SK-N-SH treated with all-trans-retinoic acid at 6 μM for 48 hours (cell line): ENCODE results near the gene RGL1.

ENCODE experiments used
- ATAC-seq: fragments of 200-7000 bp; cut with Tn5 transposase; 3 replicates; pipeline ENCODE4 v1.9.1; 2020; ENCODE audit warnings: mild to moderate bottlenecking, moderate library complexity
- ESRRG ChIP-seq: fragments of 250-450 bp; sonication (Bioruptor Pico); IDR thresholded peaks from 2 replicates; pipeline ENCODE4 v1.6.1; 2021; ENCODE audit warnings: mild to moderate bottlenecking
- GLIS3 ChIP-seq: fragments of 250-450 bp; sonication (Bioruptor Pico); IDR thresholded peaks from 2 replicates; pipeline ENCODE4 v1.5.0; 2020; ENCODE audit warnings: mild to moderate bottlenecking, moderate library complexity
- PPARA ChIP-seq: fragments of 250-450 bp; sonication (Bioruptor Pico); IDR thresholded peaks from 2 replicates; pipeline ENCODE4 v1.5.0; 2020; ENCODE audit warnings: mild to moderate bottlenecking, borderline replicate concordance
- RARB ChIP-seq: fragments of 250-450 bp; sonication (Bioruptor Pico); IDR thresholded peaks from 2 replicates; pipeline ENCODE4 v1.8.0; 2021; ENCODE audit warnings: mild to moderate bottlenecking, moderate library complexity
- SNAI2 ChIP-seq: fragments of 250-450 bp; sonication (Bioruptor Pico); IDR thresholded peaks from 2 replicates; pipeline ENCODE4 v1.5.0; 2020; ENCODE audit warnings: mild to moderate bottlenecking, moderate library complexity
- TOX ChIP-seq: fragments of 250-450 bp; sonication (Bioruptor Pico); IDR thresholded peaks from 2 replicates; pipeline ENCODE4 v1.8.0; 2021; ENCODE audit warnings: mild to moderate bottlenecking, moderate library complexity, borderline replicate concordance
- ZFP30 ChIP-seq: fragments of 450-650 bp; formaldehyde crosslinking; IDR thresholded peaks from 2 replicates; pipeline ENCODE4 v1.5.0; 2022; ENCODE audit warnings: mild to moderate bottlenecking, moderate library complexity
- ZNF565 ChIP-seq: fragments of 450-650 bp; formaldehyde crosslinking; conservative IDR thresholded peaks from 2 replicates; pipeline ENCODE4 v1.5.0; 2020; ENCODE audit warnings: low read depth, mild to moderate bottlenecking, moderate library complexity
- ZNF70 ChIP-seq: fragments of 450-650 bp; formaldehyde crosslinking; IDR thresholded peaks from 2 replicates; pipeline ENCODE4 v1.5.0; 2020; ENCODE audit warnings: mild to moderate bottlenecking, moderate library complexity
- ZNF8 ChIP-seq: fragments of 450-650 bp; formaldehyde crosslinking; IDR thresholded peaks from 2 replicates; pipeline ENCODE4 v1.5.0; 2020; ENCODE audit warnings: mild to moderate bottlenecking, moderate library complexity
- TF ChIP-seq, protein P1 (sequence below): fragments of 250-450 bp; sonication (Bioruptor Pico); IDR thresholded peaks from 2 replicates; pipeline ENCODE4 v1.8.0; 2021; ENCODE audit warnings: low read depth, mild to moderate bottlenecking, moderate library complexity, borderline replicate concordance
- TF ChIP-seq, protein P2 (sequence below): fragments of 250-450 bp; sonication (Bioruptor Pico); IDR thresholded peaks from 2 replicates; pipeline ENCODE4 v1.8.0; 2020; ENCODE audit warnings: mild to moderate bottlenecking, moderate library complexity, borderline replicate concordance
- TF ChIP-seq, protein P3 (sequence below): fragments of 250-450 bp; sonication (Bioruptor Pico); IDR thresholded peaks from 2 replicates; pipeline ENCODE4 v1.5.1; 2021; ENCODE audit warnings: mild to moderate bottlenecking, moderate library complexity
- TF ChIP-seq, protein P4 (sequence below): fragments of 250-450 bp; sonication (Bioruptor Pico); IDR thresholded peaks from 2 replicates; pipeline ENCODE4 v1.5.0; 2020; ENCODE audit warnings: mild to moderate bottlenecking, moderate library complexity

RGL1 gene

DNA sequence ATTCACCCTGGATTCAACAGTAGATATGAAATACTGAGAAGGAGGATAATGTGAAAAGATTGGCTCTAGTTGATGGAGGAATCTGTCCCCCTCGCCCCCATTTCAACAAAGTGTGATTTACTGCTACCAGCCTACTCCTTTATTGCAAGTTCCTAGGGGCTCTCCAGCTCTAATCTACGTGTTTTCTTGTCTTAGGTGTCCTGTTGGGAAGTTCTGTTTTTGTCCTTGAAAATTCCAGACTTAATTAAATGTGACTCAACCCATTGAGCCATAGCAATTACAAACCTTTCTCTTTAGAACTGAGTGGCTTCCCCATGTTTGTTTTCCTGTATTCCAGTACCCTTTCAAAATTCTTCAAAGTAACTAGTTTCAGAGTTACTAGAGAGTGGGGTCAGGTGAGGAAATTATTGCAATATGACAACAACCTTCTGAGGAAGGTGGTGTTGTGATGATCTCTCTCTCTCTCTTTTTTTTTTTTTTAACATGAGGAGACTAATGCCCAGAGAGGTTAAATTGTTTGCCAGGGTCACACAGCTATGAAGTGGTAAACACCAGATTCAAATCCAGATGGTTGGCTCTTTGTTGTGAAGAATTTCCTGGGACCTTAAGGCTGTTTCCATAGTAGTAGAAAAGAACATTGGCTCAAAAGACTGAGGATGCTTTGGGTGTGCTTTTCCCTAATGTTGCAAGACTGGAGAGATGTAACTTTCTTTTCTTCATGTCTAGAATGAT lies 3.5 kb downstream of the RGL1 start:
- ATAC-seq = no peak
- no peak for TF ChIP-seq GLIS3 (CRISPR knock-in tag)
- no peak for TF ChIP-seq ZNF565 (CRISPR knock-in tag)
- no peak for TF ChIP-seq ZNF8 (CRISPR knock-in tag)
- no peak for TF ChIP-seq PPARA (CRISPR knock-in tag)
- TF ChIP-seq, protein P1, sequence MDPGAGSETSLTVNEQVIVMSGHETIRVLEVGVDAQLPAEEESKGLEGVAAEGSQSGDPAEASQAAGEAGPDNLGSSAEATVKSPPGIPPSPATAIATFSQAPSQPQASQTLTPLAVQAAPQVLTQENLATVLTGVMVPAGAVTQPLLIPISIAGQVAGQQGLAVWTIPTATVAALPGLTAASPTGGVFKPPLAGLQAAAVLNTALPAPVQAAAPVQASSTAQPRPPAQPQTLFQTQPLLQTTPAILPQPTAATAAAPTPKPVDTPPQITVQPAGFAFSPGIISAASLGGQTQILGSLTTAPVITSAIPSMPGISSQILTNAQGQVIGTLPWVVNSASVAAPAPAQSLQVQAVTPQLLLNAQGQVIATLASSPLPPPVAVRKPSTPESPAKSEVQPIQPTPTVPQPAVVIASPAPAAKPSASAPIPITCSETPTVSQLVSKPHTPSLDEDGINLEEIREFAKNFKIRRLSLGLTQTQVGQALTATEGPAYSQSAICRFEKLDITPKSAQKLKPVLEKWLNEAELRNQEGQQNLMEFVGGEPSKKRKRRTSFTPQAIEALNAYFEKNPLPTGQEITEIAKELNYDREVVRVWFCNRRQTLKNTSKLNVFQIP (CRISPR knock-in tag) = no peak
- TF ChIP-seq ZNF70 (CRISPR knock-in tag) = no peak
- TF ChIP-seq, protein P2, sequence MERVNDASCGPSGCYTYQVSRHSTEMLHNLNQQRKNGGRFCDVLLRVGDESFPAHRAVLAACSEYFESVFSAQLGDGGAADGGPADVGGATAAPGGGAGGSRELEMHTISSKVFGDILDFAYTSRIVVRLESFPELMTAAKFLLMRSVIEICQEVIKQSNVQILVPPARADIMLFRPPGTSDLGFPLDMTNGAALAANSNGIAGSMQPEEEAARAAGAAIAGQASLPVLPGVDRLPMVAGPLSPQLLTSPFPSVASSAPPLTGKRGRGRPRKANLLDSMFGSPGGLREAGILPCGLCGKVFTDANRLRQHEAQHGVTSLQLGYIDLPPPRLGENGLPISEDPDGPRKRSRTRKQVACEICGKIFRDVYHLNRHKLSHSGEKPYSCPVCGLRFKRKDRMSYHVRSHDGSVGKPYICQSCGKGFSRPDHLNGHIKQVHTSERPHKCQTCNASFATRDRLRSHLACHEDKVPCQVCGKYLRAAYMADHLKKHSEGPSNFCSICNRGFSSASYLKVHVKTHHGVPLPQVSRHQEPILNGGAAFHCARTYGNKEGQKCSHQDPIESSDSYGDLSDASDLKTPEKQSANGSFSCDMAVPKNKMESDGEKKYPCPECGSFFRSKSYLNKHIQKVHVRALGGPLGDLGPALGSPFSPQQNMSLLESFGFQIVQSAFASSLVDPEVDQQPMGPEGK (CRISPR knock-in tag) = no peak

DNA sequence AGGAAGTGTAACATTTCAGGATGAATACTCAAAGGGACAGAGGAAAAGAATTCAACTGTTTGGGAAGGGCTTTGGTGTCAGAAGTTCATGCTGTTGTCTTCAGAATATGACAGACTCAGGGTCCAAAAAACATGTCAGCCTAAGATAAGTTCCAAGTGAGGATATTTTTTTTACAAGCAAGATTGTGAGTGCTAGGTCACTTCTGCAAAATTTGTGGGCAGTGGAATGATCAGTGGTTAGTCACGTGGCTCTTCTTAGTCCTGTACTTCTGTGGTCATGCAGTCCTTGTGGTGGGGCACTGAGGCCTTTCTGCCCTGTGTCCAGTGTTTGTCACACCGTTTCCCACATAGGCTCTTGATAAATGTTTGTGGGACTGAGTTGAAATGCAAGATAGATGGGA lies 5.2 kb downstream of the RGL1 start:
- ATAC-seq = no peak
- TF ChIP-seq, protein P3, sequence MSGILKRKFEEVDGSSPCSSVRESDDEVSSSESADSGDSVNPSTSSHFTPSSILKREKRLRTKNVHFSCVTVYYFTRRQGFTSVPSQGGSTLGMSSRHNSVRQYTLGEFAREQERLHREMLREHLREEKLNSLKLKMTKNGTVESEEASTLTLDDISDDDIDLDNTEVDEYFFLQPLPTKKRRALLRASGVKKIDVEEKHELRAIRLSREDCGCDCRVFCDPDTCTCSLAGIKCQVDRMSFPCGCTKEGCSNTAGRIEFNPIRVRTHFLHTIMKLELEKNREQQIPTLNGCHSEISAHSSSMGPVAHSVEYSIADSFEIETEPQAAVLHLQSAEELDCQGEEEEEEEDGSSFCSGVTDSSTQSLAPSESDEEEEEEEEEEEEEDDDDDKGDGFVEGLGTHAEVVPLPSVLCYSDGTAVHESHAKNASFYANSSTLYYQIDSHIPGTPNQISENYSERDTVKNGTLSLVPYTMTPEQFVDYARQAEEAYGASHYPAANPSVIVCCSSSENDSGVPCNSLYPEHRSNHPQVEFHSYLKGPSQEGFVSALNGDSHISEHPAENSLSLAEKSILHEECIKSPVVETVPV (CRISPR knock-in tag) = no peak

DNA sequence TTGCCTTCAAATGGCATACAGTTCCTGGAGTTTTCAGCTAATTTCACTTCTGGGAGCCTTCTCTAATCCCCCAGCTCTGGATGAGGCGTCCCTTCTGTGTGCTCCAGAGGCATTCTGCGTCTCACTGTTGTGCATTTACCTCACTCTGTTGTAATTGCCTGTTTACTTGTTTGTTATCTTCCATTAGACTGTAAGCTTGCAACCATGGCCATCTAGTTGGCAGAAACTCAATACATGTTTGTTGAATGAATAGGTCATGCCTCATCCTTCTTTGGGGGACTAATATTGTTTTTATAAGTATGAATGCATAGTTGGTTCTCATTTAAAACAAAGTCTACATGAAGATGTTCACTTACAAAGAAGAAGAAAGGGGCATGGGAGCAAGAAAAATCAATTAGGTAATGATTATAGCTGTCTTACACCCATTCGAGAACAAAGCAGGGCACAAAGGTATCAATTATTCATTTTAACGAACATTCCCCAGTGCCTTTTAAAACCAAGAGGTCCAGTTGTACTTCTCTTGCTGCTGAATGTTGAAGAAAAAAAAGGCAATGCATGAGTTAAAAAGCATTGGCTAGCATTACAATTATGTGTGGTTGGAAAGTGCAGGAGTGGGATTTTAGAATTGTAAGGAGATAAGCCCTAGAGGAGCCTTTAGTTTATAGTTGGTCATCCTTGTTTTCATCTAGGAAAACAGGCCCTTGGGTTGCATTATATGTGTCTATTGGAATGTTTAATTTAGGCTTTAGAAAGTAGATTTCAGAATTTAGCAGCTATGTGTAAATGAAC lies 6.0 kb downstream of the RGL1 start:
- no peak for ATAC-seq
- TF ChIP-seq TOX (CRISPR knock-in tag) (no peak), ZFP30 (CRISPR knock-in tag) (no peak), RARB (CRISPR knock-in tag) (no peak), SNAI2 (CRISPR knock-in tag) (no peak), ZNF70 (CRISPR knock-in tag) (no peak), ESRRG (CRISPR knock-in tag) (no peak), ZNF565 (CRISPR knock-in tag) (no peak)
- TF ChIP-seq, protein P3 (CRISPR knock-in tag) = no peak
- TF ChIP-seq, protein P4, sequence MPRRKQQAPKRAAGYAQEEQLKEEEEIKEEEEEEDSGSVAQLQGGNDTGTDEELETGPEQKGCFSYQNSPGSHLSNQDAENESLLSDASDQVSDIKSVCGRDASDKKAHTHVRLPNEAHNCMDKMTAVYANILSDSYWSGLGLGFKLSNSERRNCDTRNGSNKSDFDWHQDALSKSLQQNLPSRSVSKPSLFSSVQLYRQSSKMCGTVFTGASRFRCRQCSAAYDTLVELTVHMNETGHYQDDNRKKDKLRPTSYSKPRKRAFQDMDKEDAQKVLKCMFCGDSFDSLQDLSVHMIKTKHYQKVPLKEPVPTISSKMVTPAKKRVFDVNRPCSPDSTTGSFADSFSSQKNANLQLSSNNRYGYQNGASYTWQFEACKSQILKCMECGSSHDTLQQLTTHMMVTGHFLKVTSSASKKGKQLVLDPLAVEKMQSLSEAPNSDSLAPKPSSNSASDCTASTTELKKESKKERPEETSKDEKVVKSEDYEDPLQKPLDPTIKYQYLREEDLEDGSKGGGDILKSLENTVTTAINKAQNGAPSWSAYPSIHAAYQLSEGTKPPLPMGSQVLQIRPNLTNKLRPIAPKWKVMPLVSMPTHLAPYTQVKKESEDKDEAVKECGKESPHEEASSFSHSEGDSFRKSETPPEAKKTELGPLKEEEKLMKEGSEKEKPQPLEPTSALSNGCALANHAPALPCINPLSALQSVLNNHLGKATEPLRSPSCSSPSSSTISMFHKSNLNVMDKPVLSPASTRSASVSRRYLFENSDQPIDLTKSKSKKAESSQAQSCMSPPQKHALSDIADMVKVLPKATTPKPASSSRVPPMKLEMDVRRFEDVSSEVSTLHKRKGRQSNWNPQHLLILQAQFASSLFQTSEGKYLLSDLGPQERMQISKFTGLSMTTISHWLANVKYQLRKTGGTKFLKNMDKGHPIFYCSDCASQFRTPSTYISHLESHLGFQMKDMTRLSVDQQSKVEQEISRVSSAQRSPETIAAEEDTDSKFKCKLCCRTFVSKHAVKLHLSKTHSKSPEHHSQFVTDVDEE (CRISPR knock-in tag) = no peak
- TF ChIP-seq, protein P1 (CRISPR knock-in tag) = no peak
